HG02798 (cell line): ENCODE measurements around the gene PER1.

Experiments used
- ATAC-seq: cut with Tn5 transposase; IDR thresholded peaks from one replicate; pipeline ENCODE4 v1.9.1; 2021; ENCODE audit warnings: mild to moderate bottlenecking; ENCODE audit not compliant: unreplicated experiment, poor library complexity

PER1 gene

GRCh38 chr17:8142887-8143580 lies 9.2 kb downstream of the PER1 start:
- no peak for ATAC-seq

GRCh38 chr17:8142158-8142886 lies 9.9 kb downstream of the PER1 start:
- ATAC-seq: no peak

GRCh38 chr17:8141741-8142140 lies 10.5 kb downstream of the PER1 start:
- no peak for ATAC-seq

GRCh38 chr17:8141045-8141444 lies 11.2 kb downstream of the PER1 start:
- no peak for ATAC-seq

GRCh38 chr17:8140065-8141029 lies 11.9 kb downstream of the PER1 start:
- no peak for ATAC-seq

GRCh38 chr17:8138672-8139371 lies 13.4 kb downstream of the PER1 start:
- ATAC-seq: peak; percentile 89

GRCh38 chr17:8138374-8138671 lies 13.9 kb downstream of the PER1 start:
- no peak for ATAC-seq

- ATAC-seq: no peak
Observed at GRCh38 chr17:8137645-8138373, 14.4 kb downstream of the PER1 start.

GRCh38 chr17:8133941-8134340 lies 18.3 kb downstream of the PER1 start:
- no peak for ATAC-seq

GRCh38 chr17:8133399-8133798 lies 18.8 kb downstream of the PER1 start:
- ATAC-seq: no peak

- ATAC-seq: no peak
Observed at GRCh38 chr17:8131844-8132441, 20.3 kb downstream of the PER1 start.

- no peak for ATAC-seq
Observed at GRCh38 chr17:8128125-8128784, 23.9 kb downstream of the PER1 start.

GRCh38 chr17:8126491-8127066 lies 25.6 kb downstream of the PER1 start:
- peak; percentile 34 for ATAC-seq

GRCh38 chr17:8125947-8126490 lies 26.2 kb downstream of the PER1 start:
- ATAC-seq: no peak

GRCh38 chr17:8125154-8125946 lies 26.9 kb downstream of the PER1 start:
- ATAC-seq: peak; percentile 28

- ATAC-seq: no peak
Observed at GRCh38 chr17:8124350-8125153, 27.7 kb downstream of the PER1 start.
